GM12878 (cell line): Measurements from ENCODE around the gene ATXN3. TPM values are rescaled to one million over a fixed set of nuclear protein-coding genes. Genes with fewer than 3 reads are reported as not detected.

ENCODE experiments used
- BCLAF1 ChIP-seq: fragments of 450-650 bp; IDR thresholded peaks from 2 replicates; pipeline ENCODE4 v1.6.1; 2017; ENCODE audit warnings: antibody characterized with exemption, mild to moderate bottlenecking, moderate library complexity
- CBX3 ChIP-seq: fragments of 200-600 bp; sonication (generic); IDR thresholded peaks from 2 replicates; pipeline ENCODE4 v1.6.1; 2016; ENCODE audit warnings: low read depth, borderline replicate concordance
- CEBPB ChIP-seq, 2 experiments: fragments of 150-350 bp in 1 of 2; IDR thresholded peaks; 2 replicates each; pipeline ENCODE4 v1.6.1; 2012 to 2014; ENCODE audit warnings: low read depth in 2 of 2, low read length in 2 of 2, borderline replicate concordance in 1 of 2, inconsistent platforms in 1 of 2
- CHD4 ChIP-seq: fragments of 200-600 bp; sonication (generic); IDR thresholded peaks from 2 replicates; pipeline ENCODE4 v1.6.1; 2016; ENCODE audit warnings: mild to moderate bottlenecking
- ELK1 ChIP-seq: IDR thresholded peaks from 2 replicates; pipeline ENCODE4 v1.6.1; 2012; ENCODE audit warnings: low read depth, low read length, improper control_type of control experiment
- ETV6 ChIP-seq, 2 experiments: fragments of 450-650 bp in 1 of 2; IDR thresholded peaks in 1 of 2; conservative IDR thresholded peaks in 1 of 2; 2 replicates each; pipeline ENCODE4 v1.6.1; 2014; ENCODE audit warnings: antibody characterized with exemption in 1 of 2, borderline replicate concordance in 1 of 2, low read depth in 1 of 2, mild to moderate bottlenecking in 1 of 2, moderate library complexity in 1 of 2
- HDGF ChIP-seq: fragments of 450-650 bp; IDR thresholded peaks from 2 replicates; pipeline ENCODE4 v1.6.1; 2016; ENCODE audit warnings: antibody characterized with exemption
- IRF3 ChIP-seq: fragments of 450-650 bp; IDR thresholded peaks from 2 replicates; pipeline ENCODE4 v1.6.1; 2014; ENCODE audit warnings: mild to moderate bottlenecking
- LARP7 ChIP-seq: fragments of 450-650 bp; IDR thresholded peaks from 2 replicates; pipeline ENCODE4 v1.6.1; 2017; ENCODE audit warnings: mild to moderate bottlenecking
- MTA2 ChIP-seq: fragments of 450-650 bp; IDR thresholded peaks from 2 replicates; pipeline ENCODE4 v1.6.1; 2016; ENCODE audit warnings: low read depth, mild to moderate bottlenecking, moderate library complexity
- MYB ChIP-seq: fragments of 150-350 bp; IDR thresholded peaks from 2 replicates; pipeline ENCODE4 v1.6.1; 2014; ENCODE audit warnings: mild to moderate bottlenecking, low read depth, low read length, borderline replicate concordance
- NFYB ChIP-seq: IDR thresholded peaks from 2 replicates; pipeline ENCODE4 v1.6.1; 2011; ENCODE audit warnings: low read depth, mild to moderate bottlenecking, low read length, improper control_type of control experiment, moderate library complexity; ENCODE audit not compliant: insufficient read depth
- NR2F1 ChIP-seq: fragments of 450-650 bp; conservative IDR thresholded peaks from 2 replicates; pipeline ENCODE4 v1.6.1; 2017; ENCODE audit warnings: mild to moderate bottlenecking
- RAD51 ChIP-seq: fragments of 450-650 bp; IDR thresholded peaks from 2 replicates; pipeline ENCODE4 v1.6.1; 2016; ENCODE audit warnings: moderate library complexity, mild to moderate bottlenecking, inconsistent platforms
- RELB ChIP-seq: fragments of 450-650 bp; IDR thresholded peaks from 2 replicates; pipeline ENCODE4 v1.6.1; 2017; ENCODE audit warnings: low read depth, mild to moderate bottlenecking, moderate library complexity
- SIX5 ChIP-seq: IDR thresholded peaks from 2 replicates; pipeline ENCODE4 v1.6.1; 2011; ENCODE audit warnings: mild to moderate bottlenecking, low read depth, low read length, moderate library complexity; ENCODE audit not compliant: severe bottlenecking
- SMAD1 ChIP-seq: fragments of 450-650 bp; IDR thresholded peaks from 2 replicates; pipeline ENCODE4 v1.6.1; 2018; ENCODE audit warnings: mild to moderate bottlenecking, low read depth; ENCODE audit not compliant: partially characterized antibody
- SPI1 ChIP-seq: IDR thresholded peaks from 2 replicates; pipeline ENCODE4 v1.6.1; 2011; ENCODE audit warnings: low read depth, mild to moderate bottlenecking, low read length, moderate library complexity, borderline replicate concordance; ENCODE audit not compliant: insufficient read depth
- YBX1 ChIP-seq: fragments of 450-650 bp; IDR thresholded peaks from 2 replicates; pipeline ENCODE4 v1.6.1; 2016; ENCODE audit warnings: antibody characterized with exemption
- polyA plus RNA-seq, 11 experiments: library from polyadenylated mRNA; depleted of rRNA in 4 of 11; unstranded in 6 of 11; stranded (reverse) in 5 of 11; fragments of >200 nt; fragmentation: Nextera tagmentation in 4 of 11; fragmentation: Illumina TruSeq in 1 of 11; extraction: Ambion mirVana in 4 of 11; extraction: Trizol in 1 of 11; gene quantifications; 1 replicate in 1 of 11; 2 replicates in 10 of 11; pipeline versions ENCODE4 v1.2.1 to v1.2.3, GENCODE V29; 2011 to 2016; ENCODE audit warnings: inconsistent platforms in 2 of 11, missing spikeins in 2 of 11, low read depth in 1 of 11
- total RNA-seq, 4 experiments: library from RNA; depleted of rRNA in 3 of 4; stranded (reverse); fragments of >200 nt in 3 of 4; fragmentation: Illumina TruSeq in 1 of 4; extraction: Trizol in 1 of 4; gene quantifications; 2 replicates each; pipeline versions ENCODE4 v1.2.1 to v1.2.3, GENCODE V29; 2013 to 2021
- TF ChIP-seq, protein P1 (sequence below): fragments of 150-350 bp; IDR thresholded peaks from 2 replicates; pipeline ENCODE4 v1.6.1; 2014; ENCODE audit warnings: mild to moderate bottlenecking, low read depth, low read length

The ATXN3 gene
- total and polyA plus RNA-seq, 10 of the 15 experiments (the other 5 are each of a cell fraction or from before 2014, with no cell fraction given), result 15.1 to 27.3 (median 19.2) TPM

DNA sequence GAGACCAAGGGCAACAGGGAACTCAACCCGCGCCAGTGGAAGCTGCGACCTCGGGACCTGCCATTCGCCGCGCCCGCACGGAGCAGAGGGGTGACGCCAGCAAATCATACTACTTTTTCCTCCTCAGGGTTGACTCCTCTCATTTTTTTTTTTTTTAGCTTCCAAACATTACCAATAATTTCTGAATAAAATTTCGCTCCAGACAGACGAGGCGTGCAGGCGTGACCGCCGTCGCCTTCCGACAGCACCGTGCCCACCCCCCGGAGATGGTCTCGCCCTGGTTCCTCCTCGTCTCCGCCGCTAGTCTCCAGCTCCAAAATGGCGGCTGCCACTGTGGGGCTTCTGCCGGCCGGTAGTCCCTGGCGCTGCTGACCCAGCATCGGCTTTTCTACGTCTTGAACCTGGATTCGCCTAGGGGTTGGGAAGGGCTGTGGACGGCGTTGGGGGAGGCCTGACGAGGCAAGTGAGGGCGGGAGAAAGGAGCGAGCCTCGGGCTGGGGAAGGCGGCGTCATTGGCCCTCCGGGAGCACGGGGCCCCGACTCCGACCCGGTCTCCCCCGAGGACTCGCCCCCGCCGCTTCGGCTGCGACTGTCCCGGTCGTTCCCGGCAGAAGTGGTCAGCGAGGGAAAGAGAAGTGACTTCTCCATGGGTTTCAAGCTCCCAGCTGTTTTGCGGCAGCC, 15.4 kb upstream of the ATXN3 start, which contains the start of the genes CPSF2 and NDUFB1 (continued):
- TF ChIP-seq RELB (peak; percentile 100), RAD51 (no peak), ELK1 (peak; percentile 54; the same call in 1 of the 2 replicates), NFYB (no peak), MTA2 (peak; percentile 66), LARP7 (peak; percentile 86), IRF3 (no peak), SIX5 (peak; percentile 43), SPI1 (no peak), HDGF (no peak), MYB (no peak), NR2F1 (peak; percentile 56; the same call in 1 of the 2 replicates), CHD4 (no peak), BCLAF1 (peak; percentile 95), CBX3 (no peak), ETV6 (conservative IDR thresholded peaks at IDR 0.05 in 1 of 2, IDR thresholded peaks at IDR 0.05 in 1 of 2; ENCODE audit: borderline replicate concordance in 1 of 2, low read depth in 1 of 2) (no peak), SMAD1 (peak; percentile 36), YBX1 (no peak), CEBPB (IDR thresholded peaks at IDR 0.05; ENCODE audit: borderline replicate concordance in 1 of 2, low read depth in 2 of 2, low read length in 2 of 2) (no peak)
- TF ChIP-seq, protein P1, sequence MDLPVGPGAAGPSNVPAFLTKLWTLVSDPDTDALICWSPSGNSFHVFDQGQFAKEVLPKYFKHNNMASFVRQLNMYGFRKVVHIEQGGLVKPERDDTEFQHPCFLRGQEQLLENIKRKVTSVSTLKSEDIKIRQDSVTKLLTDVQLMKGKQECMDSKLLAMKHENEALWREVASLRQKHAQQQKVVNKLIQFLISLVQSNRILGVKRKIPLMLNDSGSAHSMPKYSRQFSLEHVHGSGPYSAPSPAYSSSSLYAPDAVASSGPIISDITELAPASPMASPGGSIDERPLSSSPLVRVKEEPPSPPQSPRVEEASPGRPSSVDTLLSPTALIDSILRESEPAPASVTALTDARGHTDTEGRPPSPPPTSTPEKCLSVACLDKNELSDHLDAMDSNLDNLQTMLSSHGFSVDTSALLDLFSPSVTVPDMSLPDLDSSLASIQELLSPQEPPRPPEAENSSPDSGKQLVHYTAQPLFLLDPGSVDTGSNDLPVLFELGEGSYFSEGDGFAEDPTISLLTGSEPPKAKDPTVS, result no peak
